ENCODE data around the gene KRTAP9-9.

DNA sequence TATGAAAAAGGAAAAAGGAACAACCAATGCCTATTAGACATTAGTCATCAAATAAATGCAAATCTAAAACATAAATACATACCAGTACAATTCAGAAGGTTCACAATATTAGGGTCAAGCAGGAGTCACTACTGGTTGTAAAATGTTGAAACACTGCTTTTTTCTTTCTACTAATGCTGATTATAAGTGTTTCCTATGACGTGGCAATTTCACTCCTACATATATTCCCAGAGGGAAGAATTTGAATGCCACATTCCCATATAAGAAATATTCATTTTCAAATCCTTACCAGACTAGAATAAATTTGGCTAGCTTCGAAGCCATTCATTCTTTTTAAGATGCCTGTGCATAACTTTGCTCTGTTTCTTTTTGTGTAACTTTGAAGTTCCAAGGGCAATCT, 31.4 kb upstream of the KRTAP9-9 start:
- TF ChIP-seq, protein P1, sequence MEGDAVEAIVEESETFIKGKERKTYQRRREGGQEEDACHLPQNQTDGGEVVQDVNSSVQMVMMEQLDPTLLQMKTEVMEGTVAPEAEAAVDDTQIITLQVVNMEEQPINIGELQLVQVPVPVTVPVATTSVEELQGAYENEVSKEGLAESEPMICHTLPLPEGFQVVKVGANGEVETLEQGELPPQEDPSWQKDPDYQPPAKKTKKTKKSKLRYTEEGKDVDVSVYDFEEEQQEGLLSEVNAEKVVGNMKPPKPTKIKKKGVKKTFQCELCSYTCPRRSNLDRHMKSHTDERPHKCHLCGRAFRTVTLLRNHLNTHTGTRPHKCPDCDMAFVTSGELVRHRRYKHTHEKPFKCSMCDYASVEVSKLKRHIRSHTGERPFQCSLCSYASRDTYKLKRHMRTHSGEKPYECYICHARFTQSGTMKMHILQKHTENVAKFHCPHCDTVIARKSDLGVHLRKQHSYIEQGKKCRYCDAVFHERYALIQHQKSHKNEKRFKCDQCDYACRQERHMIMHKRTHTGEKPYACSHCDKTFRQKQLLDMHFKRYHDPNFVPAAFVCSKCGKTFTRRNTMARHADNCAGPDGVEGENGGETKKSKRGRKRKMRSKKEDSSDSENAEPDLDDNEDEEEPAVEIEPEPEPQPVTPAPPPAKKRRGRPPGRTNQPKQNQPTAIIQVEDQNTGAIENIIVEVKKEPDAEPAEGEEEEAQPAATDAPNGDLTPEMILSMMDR (IDR thresholded peaks at IDR 0.05), result no peak
- no peak for TF ChIP-seq POLR2A (IDR thresholded peaks at IDR 0.05)

Measured in adrenal gland (tissue), 5 donors.